Prostate gland (tissue), 2 donors: Measurements from ENCODE around the gene WFIKKN1. TPM values are rescaled to one million over a fixed set of nuclear protein-coding genes. Genes with fewer than 3 reads are reported as not detected.

Experiments used
- DNase-seq: peaks from one replicate; pipeline ENCODE4 v3.0.0-alpha.2; 2019; ENCODE audit warnings: low spot score
- H3K27ac ChIP-seq, 2 donors: fragments of 200-600 bp; sonication (generic); 2 replicates each; pipeline ENCODE4 v1.5.1; 2017 to 2019
- H3K27me3 ChIP-seq: fragments of 200-600 bp; sonication (generic); replicated peaks from 2 replicates; pipeline ENCODE4 v1.5.1; 2019; ENCODE audit not compliant: insufficient read depth
- H3K36me3 ChIP-seq, 2 donors: fragments of 200-600 bp; sonication (generic); 1 replicate in 1 of 2; 2 replicates in 1 of 2; pipeline versions ENCODE4 v1.5.1 to v1.8.1; 2017 to 2019
- H3K4me1 ChIP-seq: fragments of 200-600 bp; sonication (generic); replicated peaks from 2 replicates; pipeline ENCODE4 v1.5.1; 2019
- H3K4me3 ChIP-seq, 2 donors: fragments of 200-600 bp; sonication (generic); 2 replicates each; pipeline ENCODE4 v1.5.1; 2017 to 2019
- H3K9me3 ChIP-seq: fragments of 200-600 bp; sonication (generic); 2 replicates; pipeline ENCODE4 v1.5.1; 2017
- CTCF ChIP-seq, 4 experiments: fragments of 200-600 bp in 2 of 4; fragments of 450-650 bp in 2 of 4; sonication (generic) in 2 of 4; IDR thresholded peaks; 1 replicate in 3 of 4; 2 replicates in 1 of 4; pipeline ENCODE4 v1.5.1; 2016 to 2019; ENCODE audit warnings: antibody characterized with exemption in 4 of 4, mild to moderate bottlenecking in 2 of 4, moderate library complexity in 2 of 4
- POLR2A ChIP-seq: fragments of 450-650 bp; IDR thresholded peaks from one replicate; pipeline ENCODE4 v1.6.1; 2016; ENCODE audit warnings: antibody characterized with exemption, mild to moderate bottlenecking
- POLR2AphosphoS5 ChIP-seq: sonication (generic); formaldehyde crosslinking; IDR thresholded peaks from one replicate; pipeline ENCODE4 v1.6.1; 2017; ENCODE audit warnings: antibody characterized with exemption
- WGBS: methylation state at CpG from one replicate; pipeline ENCODE4 v1.1.5; 2018; 5-methylcytosine and 5-hydroxymethylcytosine counted together
- intact Hi-C: fragments of 100-400 bp; cut with DNase I; formaldehyde crosslinking; loops from one replicate; pipeline ENCODE4 v1.14.2; 2022
- total RNA-seq, 2 donors: library from RNA; depleted of rRNA; stranded (reverse); fragments of >200 nt; gene quantifications; one replicate each; pipeline ENCODE4 v1.1.0, GENCODE V29; 2016

WFIKKN1 gene
- total RNA-seq, 2 donors from 2014 or later: 1.5 to 1.9 TPM

DNA sequence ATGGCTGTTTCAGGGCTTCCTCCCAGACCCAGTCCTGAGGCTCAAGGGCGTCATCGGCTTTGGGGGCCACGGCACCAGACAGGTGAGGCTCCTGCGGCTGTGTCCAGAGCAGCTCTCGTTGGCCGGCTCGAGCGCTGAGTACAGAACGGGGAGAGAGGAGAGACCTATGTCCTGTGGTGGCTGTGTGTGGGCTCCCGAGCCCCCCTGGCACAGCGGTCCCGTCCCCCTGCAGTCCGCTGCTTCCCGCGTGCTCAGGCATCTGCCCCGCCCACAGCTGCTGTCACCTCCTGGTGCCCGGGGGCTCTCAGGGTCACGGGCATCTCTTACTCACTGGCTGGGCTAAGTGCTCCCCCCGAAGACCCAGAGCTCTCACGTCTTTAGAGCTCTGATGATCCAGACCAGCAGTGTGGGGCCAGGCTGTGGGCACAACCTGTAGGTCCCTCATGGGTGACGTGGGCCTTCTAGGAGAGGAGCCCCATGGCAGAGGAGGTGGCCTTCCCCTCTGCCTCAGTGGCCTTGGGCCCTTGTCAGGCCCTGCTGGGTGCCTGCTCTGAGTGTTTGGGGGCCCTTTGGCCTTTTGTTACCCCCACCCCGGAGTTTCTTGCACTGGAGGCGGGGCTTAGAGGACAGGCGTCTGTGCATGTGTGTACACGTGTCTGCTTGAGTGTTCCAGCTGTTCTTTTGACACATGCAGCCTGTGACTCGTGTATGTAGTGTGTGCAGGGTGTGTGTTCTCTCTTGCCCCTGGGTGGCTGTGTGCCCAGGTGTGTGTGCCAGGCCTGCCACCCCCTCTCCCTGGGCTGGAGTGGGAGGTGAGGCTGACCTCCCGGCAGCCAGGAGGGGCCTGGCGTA, 21.9 kb downstream of the WFIKKN1 start:
- H3K9me3 ChIP-seq: no peaks in the 10 kb centered on the region
- no peak for DNase-seq
- 72% methylated on average over 23 of the region's 28 CpGs for WGBS
- H3K4me1 ChIP-seq: peaks cover 15% of the 10 kb centered on the region
- no peaks in the 10 kb centered on the region for H3K36me3 ChIP-seq
- TF ChIP-seq CTCF (IDR thresholded peaks at IDR 0.05): no peak
- TF ChIP-seq POLR2A: no peak
- H3K4me3 ChIP-seq: no peak overlapping the region
- H3K27ac ChIP-seq: no peak overlapping the region
- intact Hi-C loops: no loop called here
- no peaks in the 10 kb centered on the region for H3K27me3 ChIP-seq

DNA sequence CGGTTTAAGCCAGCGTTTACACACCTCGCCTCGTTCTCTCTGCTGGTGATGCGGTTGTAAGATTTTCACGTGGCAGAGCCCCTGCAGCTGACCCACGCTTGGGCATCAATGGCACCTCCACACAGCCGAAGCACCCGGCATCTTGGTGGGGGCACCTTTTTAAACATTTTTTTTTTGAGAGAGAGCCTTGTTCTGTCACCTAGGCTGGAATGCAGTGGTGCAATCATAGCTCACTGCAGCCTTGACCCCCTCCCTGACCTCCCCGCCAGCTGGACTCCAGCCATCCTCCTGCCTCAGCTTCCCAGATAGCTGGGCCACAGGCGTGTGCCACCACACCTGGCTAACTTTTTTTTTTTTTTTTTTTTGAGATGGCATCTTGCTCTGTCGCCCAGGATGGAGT, 23.2 kb downstream of the WFIKKN1 start:
- H3K27me3 ChIP-seq: no peaks in the 10 kb centered on the region
- peaks cover 5% of the 10 kb centered on the region for H3K4me1 ChIP-seq
- TF ChIP-seq POLR2AphosphoS5: no peak
- TF ChIP-seq CTCF (IDR thresholded peaks at IDR 0.05): no peak
- no peak for TF ChIP-seq POLR2A
- no peaks in the 10 kb centered on the region for H3K9me3 ChIP-seq
- no peak overlapping the region for H3K4me3 ChIP-seq
- intact Hi-C loops: no loop called here
- WGBS: 90% methylated on average over 12 of the region's 12 CpGs
- no peak for DNase-seq
- no peak overlapping the region for H3K27ac ChIP-seq
- H3K36me3 ChIP-seq: no peaks in the 10 kb centered on the region

GRCh38 chr16:657487-657886, 26.7 kb downstream of the WFIKKN1 start:
- 89% methylated on average over 22 of the region's 22 CpGs for WGBS
- intact Hi-C loops: no loop called here

GRCh38 chr16:658679-659571, 28.1 kb downstream of the WFIKKN1 start:
- no peak for DNase-seq
- H3K36me3 ChIP-seq: no peaks in the 10 kb centered on the region
- WGBS: 88% methylated on average over 25 of the region's 35 CpGs
- no peak overlapping the region for H3K4me3 ChIP-seq
- no peaks in the 10 kb centered on the region for H3K27me3 ChIP-seq
- peaks cover 3% of the 10 kb centered on the region for H3K4me1 ChIP-seq
- intact Hi-C loops: no loop called here
- no peaks in the 10 kb centered on the region for H3K9me3 ChIP-seq
- no peak overlapping the region for H3K27ac ChIP-seq
- TF ChIP-seq CTCF (IDR thresholded peaks at IDR 0.05) (no peak), POLR2A (no peak), POLR2AphosphoS5 (no peak)

More at GRCh38 chr16:657487-657886, 26.7 kb downstream of the WFIKKN1 start:
- Histone ChIP-seq H3K9me3 (no peaks in the 10 kb centered on the region), H3K27ac (no peak overlapping the region), H3K36me3 (no peaks in the 10 kb centered on the region), H3K27me3 (no peaks in the 10 kb centered on the region), H3K4me3 (no peak overlapping the region), H3K4me1 (peaks cover 3% of the 10 kb centered on the region)
- no peak for DNase-seq
- TF ChIP-seq POLR2A (no peak), POLR2AphosphoS5 (no peak), CTCF (IDR thresholded peaks at IDR 0.05) (no peak)
